ENCODE measurements around the gene SBK1. TPM values are rescaled to one million over a fixed set of nuclear protein-coding genes. Genes with fewer than 3 reads are reported as not detected.
"Not testable (repeated sequence)": the region's sequence is repeated elsewhere in the genome, so short reads cannot be mapped to it uniquely, and the experiment has no call there.

Gene SBK1
- total RNA-seq (1 to 10 TPM; 1.0 to 2.8 (median 2.1) TPM), polyA plus RNA-seq (under 1 TPM; 0.30 to 0.70 (median 0.46) TPM)
- long read RNA-seq, donor 1 = 0 reads
- long read RNA-seq, donor 2, full-length matches to known transcripts = 1 of 1 reads
- long read RNA-seq, donor 2, partial matches to known transcripts = 0 of 1 reads
- long read RNA-seq, donor 2, other reads (novel, unspliced or antisense) = 0 of 1 reads

- intact Hi-C loops (cut with DNase I; ENCODE audit: low total_unique reads) = no loop called here
- Histone ChIP-seq H3K9me3 (no peaks in the 10 kb centered on the region), H3K4me3 (peak within 1 kb of the TSS; percentile 49 to 79 (median 56)), H3K27ac (peak within 1 kb of the TSS in 5 of 8 donors; percentile 69 to 86 (median 75)), H3K36me3 (no peaks in the 10 kb centered on the region), H3K27me3 (replicated peaks in 1 of 7) (peaks cover 0 to 28% (median 10%) of the 10 kb centered on the region in 7 donors), H3K4me1 (peaks cover 5 to 46% (median 22%) of the 10 kb centered on the region in 6 donors)
- TF ChIP-seq, protein P1, sequence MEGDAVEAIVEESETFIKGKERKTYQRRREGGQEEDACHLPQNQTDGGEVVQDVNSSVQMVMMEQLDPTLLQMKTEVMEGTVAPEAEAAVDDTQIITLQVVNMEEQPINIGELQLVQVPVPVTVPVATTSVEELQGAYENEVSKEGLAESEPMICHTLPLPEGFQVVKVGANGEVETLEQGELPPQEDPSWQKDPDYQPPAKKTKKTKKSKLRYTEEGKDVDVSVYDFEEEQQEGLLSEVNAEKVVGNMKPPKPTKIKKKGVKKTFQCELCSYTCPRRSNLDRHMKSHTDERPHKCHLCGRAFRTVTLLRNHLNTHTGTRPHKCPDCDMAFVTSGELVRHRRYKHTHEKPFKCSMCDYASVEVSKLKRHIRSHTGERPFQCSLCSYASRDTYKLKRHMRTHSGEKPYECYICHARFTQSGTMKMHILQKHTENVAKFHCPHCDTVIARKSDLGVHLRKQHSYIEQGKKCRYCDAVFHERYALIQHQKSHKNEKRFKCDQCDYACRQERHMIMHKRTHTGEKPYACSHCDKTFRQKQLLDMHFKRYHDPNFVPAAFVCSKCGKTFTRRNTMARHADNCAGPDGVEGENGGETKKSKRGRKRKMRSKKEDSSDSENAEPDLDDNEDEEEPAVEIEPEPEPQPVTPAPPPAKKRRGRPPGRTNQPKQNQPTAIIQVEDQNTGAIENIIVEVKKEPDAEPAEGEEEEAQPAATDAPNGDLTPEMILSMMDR (IDR thresholded peaks at IDR 0.05 in 8 of 11, conservative IDR thresholded peaks at IDR 0.05 in 3 of 11) = no peak
- TF ChIP-seq POLR2AphosphoS5 (IDR thresholded peaks at IDR 0.05) (no peak), POLR2A (IDR thresholded peaks at IDR 0.05) (no peak)
- WGBS, 5 donors = 3 to 7% (median 6%) methylated on average over 28 to 88 of the region's 88 CpGs
- DNase-seq = peak; percentile 94
Observed at GRCh38 chr16:28291651-28292626, at the start of gene SBK1. SBK1 (plus strand) TSS chr16:28292525; CDS start chr16:28317392, 24,867 bp downstream.

- intact Hi-C loops (cut with DNase I; ENCODE audit: low total_unique reads) = not testable (repeated sequence)
Observed at GRCh38 chr16:28249483-28249882, 42.8 kb upstream of the SBK1 start.

GRCh38 chr16:28250999-28251398, 41.3 kb upstream of the SBK1 start:
- Histone ChIP-seq H3K4me1 (peaks cover 0 to 12% (median 0%) of the 10 kb centered on the region in 6 donors), H3K4me3 (no peak overlapping the region), H3K36me3 (no peaks in the 10 kb centered on the region), H3K27ac (no peak overlapping the region), H3K9me3 (peaks cover 0 to 16% (median 12%) of the 10 kb centered on the region in 8 donors), H3K27me3 (replicated peaks in 1 of 7) (no peaks in the 10 kb centered on the region)
- intact Hi-C loops (cut with DNase I; ENCODE audit: low total_unique reads) = no loop called here
- no peak for TF ChIP-seq POLR2AphosphoS5 (IDR thresholded peaks at IDR 0.05)
- TF ChIP-seq POLR2A (IDR thresholded peaks at IDR 0.05) = no peak
- TF ChIP-seq, protein P1 (IDR thresholded peaks at IDR 0.05 in 8 of 11, conservative IDR thresholded peaks at IDR 0.05 in 3 of 11) = no peak
- DNase-seq = no peak
- WGBS, 5 donors = 69 to 75% (median 72%) methylated on average over 3 of the region's 3 CpGs

More at GRCh38 chr16:28249483-28249882, 42.8 kb upstream of the SBK1 start:
- not testable (repeated sequence) for H3K36me3 ChIP-seq; H3K27ac ChIP-seq; H3K4me1 ChIP-seq; H3K4me3 ChIP-seq; DNase-seq; H3K27me3 ChIP-seq (replicated peaks in 1 of 7)
- WGBS, 5 donors = 47 to 92% (median 91%) methylated on average over 2 of the region's 2 CpGs
- peaks cover 0 to 16% (median 12%) of the 10 kb centered on the region in 8 donors for H3K9me3 ChIP-seq

DNA sequence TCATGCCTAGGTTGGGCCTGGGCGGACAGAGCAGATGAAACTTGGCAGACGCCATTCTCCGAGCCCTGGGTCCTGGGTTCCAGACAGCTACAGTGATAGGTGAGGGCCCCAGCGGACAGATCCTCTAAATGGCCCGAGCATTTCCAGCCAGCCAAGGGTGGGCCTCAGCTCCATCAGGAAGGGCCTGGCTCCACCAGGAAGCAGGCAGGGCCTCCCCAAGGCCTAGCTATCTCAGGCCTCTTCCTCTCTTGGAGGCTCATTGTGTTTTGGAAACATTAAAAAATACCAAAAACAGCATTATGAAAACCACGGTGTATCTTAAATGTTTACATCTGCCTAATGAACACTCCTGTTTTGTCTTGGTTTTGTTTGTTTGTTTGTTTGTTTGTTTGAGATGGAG, 38.2 kb upstream of the SBK1 start:
- Histone ChIP-seq H3K9me3 (peaks cover 0 to 16% (median 12%) of the 10 kb centered on the region in 8 donors), H3K36me3 (no peaks in the 10 kb centered on the region), H3K27ac (peak overlapping the region in 7 of 8 donors; percentile 42 to 84 (median 72)), H3K4me1 (peaks cover 0 to 25% (median 4%) of the 10 kb centered on the region in 6 donors), H3K4me3 (no peak overlapping the region), H3K27me3 (replicated peaks in 1 of 7) (peaks cover 0 to 12% (median 10%) of the 10 kb centered on the region in 7 donors)
- peak; percentile 81 for DNase-seq
- TF ChIP-seq POLR2A (IDR thresholded peaks at IDR 0.05) = no peak
- peak; percentile 54 to 72 (median 72) for TF ChIP-seq POLR2AphosphoS5 (IDR thresholded peaks at IDR 0.05)
- intact Hi-C loops (cut with DNase I; ENCODE audit: low total_unique reads) = no loop called here
- WGBS, 5 donors = 71 to 86% (median 75%) methylated on average over 6 of the region's 6 CpGs

All from spleen (tissue), 13 donors.